Measurements from ENCODE around the gene BRINP2. TPM values are rescaled to one million over a fixed set of nuclear protein-coding genes. Genes with fewer than 3 reads are reported as not detected.

Gene BRINP2
- total RNA-seq, 1 donor from 2014 or later, result 0.31 TPM

DNA sequence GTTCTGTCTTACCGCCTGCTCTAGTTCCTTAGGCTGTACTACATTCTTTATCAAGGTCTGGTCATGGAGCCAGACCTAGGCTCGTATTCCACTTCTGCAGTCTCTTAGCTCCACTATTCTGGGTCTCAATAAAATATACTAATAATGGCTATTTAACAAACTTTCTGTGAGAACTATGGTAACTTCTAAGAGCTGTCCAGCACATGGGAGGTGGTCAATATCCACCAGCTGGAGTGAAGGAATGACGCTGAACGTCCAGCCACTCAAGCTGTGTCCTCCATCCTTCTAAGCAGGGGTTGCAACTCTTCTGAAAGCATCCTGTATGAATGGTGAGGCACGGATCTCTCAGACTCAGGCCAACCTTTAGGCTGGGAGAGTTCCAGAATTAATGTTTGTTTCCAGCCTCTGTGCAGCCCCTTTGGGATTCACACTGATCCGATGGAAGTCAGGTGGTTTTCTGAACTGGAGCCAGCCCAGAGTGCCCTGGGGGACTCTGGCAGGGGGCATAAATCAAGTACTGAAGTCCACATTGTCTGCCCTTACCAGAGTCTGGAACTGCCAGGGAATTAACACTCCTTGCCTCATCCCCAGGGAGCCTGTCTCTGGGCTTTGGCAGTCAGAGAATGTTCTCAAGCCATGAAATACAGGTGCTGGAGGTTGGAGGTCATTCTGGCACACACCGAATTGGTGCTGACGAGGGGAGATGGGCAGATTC lies 57.4 kb downstream of the BRINP2 start:
- no peak for DNase-seq

DNA sequence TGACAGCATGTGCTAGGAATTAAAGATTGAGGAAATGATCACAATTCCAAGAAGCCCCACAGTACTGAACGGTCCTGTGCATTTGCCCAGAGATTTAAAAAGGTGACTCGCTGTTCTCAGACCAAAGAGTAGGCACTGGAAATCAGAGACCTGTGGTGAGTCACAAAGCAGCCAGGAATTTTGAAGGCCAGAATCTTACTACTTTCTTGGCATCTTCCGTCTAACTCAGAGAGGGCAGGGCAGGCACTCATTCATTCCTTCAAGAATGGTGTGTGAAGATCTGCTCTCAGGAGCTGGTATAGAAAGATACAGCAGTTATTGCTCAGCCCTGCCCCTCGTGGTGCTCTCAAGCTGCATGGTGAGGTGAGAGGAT lies 57.9 kb downstream of the BRINP2 start:
- no peak for DNase-seq

GRCh38 chr1:177229781-177230180 lies 59.0 kb downstream of the BRINP2 start:
- no peak for DNase-seq

- no peak for DNase-seq
Observed at GRCh38 chr1:177230228-177231016, 59.7 kb downstream of the BRINP2 start.

- no peak for DNase-seq
Observed at GRCh38 chr1:177235350-177235749, 64.6 kb downstream of the BRINP2 start.

- no peak for DNase-seq
Observed at GRCh38 chr1:177236962-177237361, 66.2 kb downstream of the BRINP2 start.

GRCh38 chr1:177238967-177239366 lies 68.2 kb downstream of the BRINP2 start:
- no peak for DNase-seq

GRCh38 chr1:177239792-177240191 lies 69.0 kb downstream of the BRINP2 start:
- no peak for DNase-seq

DNA sequence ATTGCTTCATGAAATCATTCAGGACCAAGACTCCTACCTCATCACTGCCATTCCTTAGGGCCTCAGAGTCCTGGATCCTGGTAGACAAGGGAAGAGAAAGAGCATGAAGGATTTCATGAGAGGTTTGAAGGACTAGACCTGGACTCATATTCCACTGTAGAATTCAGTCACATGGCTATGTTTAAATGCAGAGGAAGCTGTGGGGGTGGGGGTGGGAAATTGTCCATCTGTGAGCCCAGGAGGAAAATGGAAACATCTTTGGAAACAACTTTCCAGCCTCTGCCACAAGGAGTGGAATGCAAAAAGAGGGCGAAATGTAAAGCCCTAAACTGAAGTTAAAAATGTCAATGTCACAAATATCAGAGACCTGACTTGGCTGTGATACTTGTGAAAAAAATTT lies 73.0 kb downstream of the BRINP2 start:
- DNase-seq, result no peak

DNA sequence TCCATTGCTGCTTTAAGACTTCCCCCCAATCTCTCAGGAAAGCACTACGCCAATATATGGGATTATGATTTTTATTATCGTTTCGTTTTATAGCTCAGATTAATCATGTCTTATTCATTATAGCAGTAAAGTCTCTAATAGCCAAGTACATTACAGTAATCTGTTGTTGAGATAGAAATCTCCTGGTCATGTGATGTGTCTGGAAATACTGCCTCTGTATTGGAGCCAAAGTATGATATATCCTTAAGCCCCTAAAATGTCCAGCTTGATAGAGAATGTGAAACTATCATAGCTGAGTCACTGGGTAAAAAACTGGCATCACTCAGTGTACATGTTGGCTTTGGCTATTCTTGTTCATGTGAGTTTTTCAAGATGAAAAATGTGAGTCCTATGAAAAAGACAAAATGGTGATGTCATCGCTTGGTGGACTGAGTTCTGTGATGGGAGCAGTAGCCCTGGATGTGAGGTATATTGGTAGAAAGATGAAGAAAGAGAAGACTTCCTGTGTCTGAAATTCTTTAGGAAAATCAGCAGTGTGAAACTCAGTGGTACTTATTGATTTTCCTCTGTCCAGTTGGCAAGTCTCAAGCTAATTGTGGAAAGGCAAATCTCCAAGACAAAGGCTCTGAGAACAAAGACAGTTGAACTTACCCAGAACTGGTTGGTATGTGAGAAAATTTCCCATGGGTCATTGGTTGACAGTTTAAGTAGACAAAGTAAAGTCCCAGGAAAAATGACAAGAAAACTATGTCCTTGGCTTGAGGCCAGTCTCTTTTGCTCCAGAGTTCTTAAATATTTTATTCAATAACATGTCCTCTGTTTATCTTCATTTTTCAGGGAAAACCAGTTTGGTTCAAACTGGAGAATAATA lies 76.2 kb downstream of the BRINP2 start:
- DNase-seq, result no peak

GRCh38 chr1:177247623-177248176 lies 76.9 kb downstream of the BRINP2 start:
- no peak for DNase-seq

GRCh38 chr1:177248258-177248657 lies 77.5 kb downstream of the BRINP2 start:
- DNase-seq, result no peak

DNA sequence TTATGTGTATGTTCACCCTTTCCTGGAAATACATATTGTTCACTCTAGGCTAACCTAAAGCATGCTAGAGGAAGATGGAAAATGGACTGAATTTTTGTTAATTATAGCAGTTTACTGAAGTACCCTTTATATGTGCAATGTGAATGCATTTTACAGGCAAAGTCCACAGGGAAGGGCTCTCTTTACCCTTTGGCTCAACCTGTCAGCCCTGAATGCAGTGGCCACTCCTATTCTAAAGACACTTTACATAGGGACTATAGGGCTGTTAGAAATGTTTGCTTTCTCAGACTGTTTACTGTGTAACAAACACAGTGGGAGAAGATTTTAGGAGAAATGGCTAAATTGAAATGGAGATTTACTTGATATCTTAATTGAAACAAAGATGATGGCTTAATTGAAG lies 78.5 kb downstream of the BRINP2 start:
- no peak for DNase-seq

- no peak for DNase-seq
Observed at GRCh38 chr1:177252877-177253276, 82.1 kb downstream of the BRINP2 start.

DNA sequence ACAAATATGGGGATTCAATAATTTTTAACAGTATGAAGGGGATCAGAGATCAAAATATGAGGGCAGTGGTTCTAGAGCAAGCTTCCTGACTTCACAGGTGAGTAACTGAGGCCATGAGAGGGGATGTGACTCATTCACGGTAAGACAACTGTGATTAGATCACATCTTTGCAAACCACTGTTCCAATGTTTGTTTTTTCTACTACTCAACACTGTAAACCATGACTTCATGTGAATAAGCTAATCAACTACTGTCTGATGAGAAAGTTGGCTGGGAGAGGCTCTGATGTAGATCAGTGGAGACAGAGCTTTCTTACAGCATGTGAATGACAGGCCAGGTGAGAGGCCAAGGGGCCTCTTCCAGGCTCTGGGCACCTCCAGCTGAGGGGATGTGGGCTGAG lies 84.7 kb downstream of the BRINP2 start:
- DNase-seq, result no peak

- peak; percentile 61 for DNase-seq
Observed at GRCh38 chr1:177256153-177257075, 85.7 kb downstream of the BRINP2 start.

DNA sequence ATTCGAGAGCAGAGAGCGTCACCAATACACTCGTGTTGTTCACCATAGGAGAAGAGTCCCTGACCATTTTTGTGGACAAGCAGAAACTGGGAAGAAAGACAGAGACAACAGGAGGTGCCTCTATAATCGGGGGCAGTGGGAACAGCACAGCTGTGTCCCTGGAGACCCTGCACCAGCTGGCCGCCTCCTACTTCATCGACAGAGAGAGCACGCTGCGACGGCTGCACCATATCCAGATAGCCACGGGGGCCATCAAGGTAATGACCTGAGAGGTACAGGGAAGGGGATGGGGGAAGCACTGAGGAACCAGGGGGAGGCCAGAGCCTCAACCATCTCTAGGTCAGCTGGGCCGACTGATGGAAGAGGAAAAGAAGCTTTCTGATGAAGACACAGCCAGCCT lies 86.4 kb downstream of the BRINP2 start:
- no peak for DNase-seq

- DNase-seq, result no peak
Observed at GRCh38 chr1:177257576-177257975, 86.8 kb downstream of the BRINP2 start.

DNA sequence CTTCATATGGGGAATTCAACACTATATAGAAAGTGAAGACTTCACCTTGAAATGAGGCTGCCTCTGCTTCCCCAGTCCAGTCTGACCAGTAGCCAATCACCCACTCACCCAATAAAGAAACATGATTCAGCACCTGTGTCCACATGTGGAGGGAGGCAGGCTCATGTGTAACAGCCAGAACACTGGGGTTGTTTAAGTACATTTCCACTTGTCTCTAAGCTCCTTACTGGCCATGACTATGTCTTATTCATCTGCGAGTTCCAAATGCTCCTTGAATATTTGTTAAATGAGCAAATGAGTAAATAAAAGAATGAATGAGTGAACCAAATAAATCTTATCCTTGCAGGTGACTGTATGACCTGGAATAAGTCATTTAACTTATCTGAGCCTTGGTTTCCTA lies 100.1 kb downstream of the BRINP2 start:
- DNase-seq, result no peak

- peak; percentile 48 for DNase-seq
Observed at GRCh38 chr1:177273141-177273540, 102.4 kb downstream of the BRINP2 start.

- DNase-seq, result peak; percentile 87
Observed at GRCh38 chr1:177274687-177275211, 104.0 kb downstream of the BRINP2 start.
